Stomach (tissue), 4 donors: Measurements from ENCODE around the gene FEM1C.
"Not testable (repeated sequence)": the region's sequence is repeated elsewhere in the genome, so short reads cannot be mapped to it uniquely, and the experiment has no call there.

Experiments
- CTCF ChIP-seq, 7 experiments: fragments of 450-650 bp in 4 of 7; fragments of 200-600 bp in 3 of 7; sonication (generic) in 3 of 7; IDR thresholded peaks; one replicate each; pipeline ENCODE4 v1.5.1; 2016 to 2019; ENCODE audit warnings: antibody characterized with exemption in 7 of 7, control low read depth in 2 of 7, mild to moderate bottlenecking in 1 of 7
- EP300 ChIP-seq: sonication (generic); formaldehyde crosslinking; IDR thresholded peaks from one replicate; pipeline ENCODE4 v1.6.1; 2017; ENCODE audit warnings: antibody characterized with exemption
- POLR2A ChIP-seq, 4 donors: fragments of 450-650 bp; IDR thresholded peaks; one replicate each; pipeline ENCODE4 v1.6.1; 2016; ENCODE audit warnings: antibody characterized with exemption in 4 of 4, control low read depth in 2 of 4, mild to moderate bottlenecking in 1 of 4, moderate library complexity in 1 of 4
- POLR2AphosphoS5 ChIP-seq, 3 donors: sonication (generic); formaldehyde crosslinking; IDR thresholded peaks; one replicate each; pipeline ENCODE4 v1.6.1; 2016; ENCODE audit warnings: antibody characterized with exemption in 3 of 3

- TF ChIP-seq CTCF (IDR thresholded peaks at IDR 0.05); POLR2A (IDR thresholded peaks at IDR 0.05); POLR2AphosphoS5 (IDR thresholded peaks at IDR 0.05); EP300: not testable (repeated sequence)
These were observed 65.3 kb downstream of the FEM1C start for GRCh38 chr5:115479166-115479873.
